T follicular helper cell (primary cell): ENCODE measurements around the gene TNRC18.

Experiments used
- DNase-seq: peaks from one replicate; pipeline ENCODE4 v3.0.0-alpha.2; 2020; ENCODE audit warnings: low read depth

The TNRC18 gene

GRCh38 chr7:5452470-5452899, 28.9 kb upstream of the TNRC18 start:
- DNase-seq, result no peak

- no peak for DNase-seq
These were observed 27.8 kb upstream of the TNRC18 start for GRCh38 chr7:5451391-5451790.

GRCh38 chr7:5450549-5451327, 27.1 kb upstream of the TNRC18 start:
- peak; percentile 16 for DNase-seq

DNA sequence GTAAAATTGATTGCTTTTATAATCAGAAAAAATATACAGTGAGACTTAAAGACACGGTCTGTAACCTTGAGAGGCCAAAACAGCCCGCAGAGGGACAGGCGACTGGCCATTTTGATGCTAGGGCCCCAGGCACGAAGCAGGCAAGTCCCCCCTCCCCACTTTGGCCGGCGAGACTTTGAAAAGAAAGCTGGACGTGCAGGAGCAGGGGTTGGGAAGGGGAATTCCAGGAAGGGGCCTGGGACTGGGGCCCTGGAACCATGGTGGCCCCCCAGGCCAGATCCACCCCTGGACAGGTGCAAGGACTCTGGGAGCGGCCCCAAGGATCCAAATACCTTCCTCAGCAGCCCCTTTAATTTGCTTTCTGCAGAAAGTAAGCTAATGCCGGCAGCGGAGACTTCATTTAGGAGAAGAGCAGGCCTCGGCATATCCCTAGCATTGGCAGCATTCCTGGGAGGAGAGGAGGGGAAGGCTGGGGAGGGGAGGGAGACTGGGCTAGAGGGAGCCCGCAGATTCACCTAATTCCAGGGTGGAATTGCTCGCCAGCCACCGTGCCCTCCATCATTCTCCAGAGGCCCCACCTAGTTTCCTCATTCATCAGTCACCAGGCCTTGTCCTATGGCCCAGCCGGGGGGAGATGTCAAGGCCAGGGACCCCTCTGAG, 24.9 kb upstream of the TNRC18 start:
- no peak for DNase-seq

DNA sequence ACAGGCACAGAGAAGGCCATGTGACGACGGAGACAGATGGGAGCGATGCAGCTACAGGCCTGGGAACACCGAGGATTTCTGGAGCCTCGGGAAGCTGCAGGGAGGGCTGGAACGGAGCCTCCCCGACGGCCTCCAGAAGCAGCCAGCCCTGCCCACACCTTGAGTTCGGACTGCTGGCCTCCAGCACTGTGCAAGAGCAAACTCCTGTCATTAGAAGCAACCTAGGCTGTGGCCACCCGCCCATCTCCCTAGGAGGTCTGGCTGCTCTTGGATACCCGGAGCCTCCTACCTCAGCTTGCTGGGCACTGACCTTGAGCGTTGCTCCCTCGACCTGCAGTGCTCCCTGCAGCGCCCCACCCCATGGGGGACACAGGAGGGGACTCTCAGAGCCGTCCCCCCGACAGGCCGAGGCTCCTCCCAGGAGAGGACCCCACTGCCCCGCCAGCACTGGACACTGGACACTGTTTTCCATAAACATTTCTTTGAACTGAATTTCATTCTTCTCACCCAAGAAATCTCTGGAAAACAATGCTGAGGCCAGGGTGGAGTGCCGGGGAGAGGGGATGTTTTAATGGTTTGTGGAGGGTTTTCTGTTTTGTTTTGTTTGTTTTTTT, 22.5 kb upstream of the TNRC18 start:
- DNase-seq, result no peak

DNA sequence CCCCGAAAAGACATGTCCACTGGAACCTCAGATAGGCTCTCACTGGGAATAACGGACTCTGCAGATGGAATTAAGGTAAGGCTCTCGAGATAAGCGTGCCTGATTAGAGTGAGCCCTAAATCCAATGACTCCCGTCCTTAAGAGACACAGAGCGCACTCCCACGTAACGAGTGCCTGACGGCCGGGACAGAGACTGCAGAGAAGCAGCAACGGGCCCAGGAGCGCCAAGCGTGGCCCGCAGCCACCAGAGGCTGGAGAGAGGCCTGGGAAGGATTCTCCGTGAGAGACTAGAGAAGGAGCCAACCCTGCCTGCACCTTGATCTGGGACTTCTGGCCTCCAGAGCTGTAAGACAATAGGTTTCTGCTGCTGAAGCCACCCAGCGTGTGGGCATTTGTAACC, 20.0 kb upstream of the TNRC18 start:
- DNase-seq, result no peak

GRCh38 chr7:5442757-5443305, 19.2 kb upstream of the TNRC18 start:
- DNase-seq, result no peak

GRCh38 chr7:5441840-5442503, 18.3 kb upstream of the TNRC18 start:
- DNase-seq, result no peak

GRCh38 chr7:5439572-5440496, 16.2 kb upstream of the TNRC18 start:
- no peak for DNase-seq

DNA sequence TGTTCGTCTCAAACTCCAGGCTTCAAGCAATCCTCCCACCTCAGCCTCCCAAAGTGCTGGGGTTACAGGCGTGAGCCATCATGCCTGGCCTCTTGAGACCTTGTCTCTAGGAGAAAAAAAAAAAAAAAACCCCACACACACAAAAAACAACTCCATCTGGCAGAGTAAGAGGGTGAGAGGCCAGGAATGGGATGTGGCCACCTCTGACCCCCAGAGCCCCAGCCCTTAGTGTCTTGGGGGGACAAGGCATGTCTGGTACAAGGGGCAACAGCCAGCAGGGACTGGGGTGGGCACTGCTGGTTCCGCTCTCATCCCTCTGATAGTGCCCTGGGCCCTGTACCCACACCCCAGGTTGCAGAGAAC, 15.6 kb upstream of the TNRC18 start:
- no peak for DNase-seq

DNA sequence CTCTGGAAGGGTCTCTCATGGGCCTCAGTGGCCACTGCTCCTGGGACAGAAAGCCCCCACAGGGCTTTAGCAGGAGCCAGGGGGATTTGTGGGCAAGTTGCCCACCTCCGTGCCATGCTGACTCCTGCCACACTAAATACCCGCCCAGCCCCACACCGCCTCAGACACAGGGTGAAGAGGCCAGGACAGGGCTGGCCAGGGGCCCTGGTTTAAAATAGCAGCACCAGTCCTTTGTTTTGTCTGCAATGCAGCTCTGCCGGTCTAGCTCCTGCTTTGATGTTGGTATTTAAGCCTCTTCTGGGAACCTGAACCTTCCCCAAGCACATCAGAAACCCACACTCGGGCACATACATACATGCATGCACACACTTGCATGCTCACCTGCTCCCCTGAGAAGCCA, 14.4 kb upstream of the TNRC18 start:
- no peak for DNase-seq

DNA sequence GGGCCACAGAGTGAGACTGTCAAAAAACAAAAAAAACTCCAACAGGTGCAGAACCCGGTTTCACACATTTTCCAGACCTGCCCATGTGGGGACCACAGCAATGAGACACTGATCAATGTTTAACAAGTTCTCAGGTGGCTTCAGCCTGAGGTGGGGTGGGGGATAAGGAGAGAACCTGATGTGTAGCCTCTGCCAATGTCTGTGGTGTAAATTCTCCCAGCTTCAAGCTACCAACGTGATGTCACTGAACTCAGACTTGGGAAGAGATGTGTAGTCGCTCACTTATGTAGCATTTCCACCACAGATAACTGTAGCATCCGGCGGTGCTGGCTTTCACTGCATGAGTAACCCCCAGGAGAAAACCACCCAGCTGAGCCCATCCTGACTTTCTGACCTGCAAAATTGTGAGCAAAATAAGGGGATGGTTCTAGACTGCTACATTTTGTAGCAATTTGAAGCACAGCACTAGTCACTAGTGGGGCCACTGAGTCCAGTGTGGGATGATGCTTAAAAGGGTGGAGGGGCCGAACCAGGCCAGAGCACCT, 13.8 kb upstream of the TNRC18 start:
- no peak for DNase-seq

- no peak for DNase-seq
These were observed 12.5 kb upstream of the TNRC18 start for GRCh38 chr7:5436003-5436678.

- DNase-seq, result no peak
These were observed 11.8 kb upstream of the TNRC18 start for GRCh38 chr7:5435291-5436002.

GRCh38 chr7:5433181-5433580, 9.5 kb upstream of the TNRC18 start:
- DNase-seq, result no peak

GRCh38 chr7:5432691-5433090, 9.1 kb upstream of the TNRC18 start:
- DNase-seq, result no peak

DNA sequence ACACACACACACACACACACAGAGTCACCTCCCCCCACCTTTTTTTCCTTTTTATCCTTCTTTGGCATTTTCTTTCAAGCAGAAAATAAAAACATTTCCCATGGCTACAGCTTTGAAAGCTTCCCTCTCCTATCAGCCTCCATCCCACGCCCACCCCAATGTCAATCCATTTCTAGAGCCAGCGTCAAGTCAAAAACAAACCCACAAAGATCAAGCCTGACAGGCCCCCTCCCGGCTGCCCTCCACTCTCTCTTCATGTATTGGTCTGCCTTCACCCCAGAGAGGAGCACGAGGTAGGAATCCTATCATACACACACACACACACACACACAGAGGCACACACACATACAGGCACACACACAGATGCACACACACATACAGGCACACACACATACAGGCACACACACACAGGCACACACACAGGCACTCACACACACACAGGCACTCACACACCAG, 8.0 kb upstream of the TNRC18 start:
- no peak for DNase-seq

DNA sequence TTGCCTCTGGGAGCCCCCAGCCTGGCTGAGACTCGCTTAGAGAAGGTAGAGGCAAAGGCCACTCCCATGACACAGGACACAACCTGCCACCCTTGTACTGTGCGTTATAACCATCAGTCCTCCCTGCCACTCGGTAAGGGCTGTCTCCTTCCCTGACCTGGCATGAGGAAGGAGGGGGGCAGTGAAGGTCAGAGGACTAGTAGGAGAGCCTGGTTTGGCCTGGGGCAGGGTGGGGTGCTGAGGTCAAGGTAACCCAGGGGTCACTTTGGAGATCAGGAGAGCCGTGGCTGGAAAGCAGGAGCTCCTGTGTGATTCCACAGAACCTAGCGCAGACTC, 6.9 kb upstream of the TNRC18 start:
- DNase-seq, result no peak

- DNase-seq, result no peak
These were observed 6.4 kb upstream of the TNRC18 start for GRCh38 chr7:5429857-5430611.
